Nephron (organoid): ENCODE data around the gene PPFIA4.

ENCODE experiments used
- H3K27ac Mint-ChIP-seq, 3 experiments: 2 replicates each; pipeline ENCODE4 v1.8.0; 2020; ENCODE audit warnings: mixed read lengths in 3 of 3, mild to moderate bottlenecking in 2 of 3, moderate library complexity in 1 of 3
- H3K27me3 Mint-ChIP-seq: 2 replicates; pipeline ENCODE4 v1.8.0; 2021; ENCODE audit warnings: low read depth, mild to moderate bottlenecking, moderate library complexity, mixed read lengths
- H3K36me3 Mint-ChIP-seq: 2 replicates; pipeline ENCODE4 v1.8.0; 2020; ENCODE audit warnings: low read depth, mixed read lengths
- H3K4me1 Mint-ChIP-seq: 2 replicates; pipeline ENCODE4 v1.8.0; 2020; ENCODE audit warnings: mixed read lengths
- H3K4me3 Mint-ChIP-seq, 3 experiments: 2 replicates each; pipeline ENCODE4 v1.8.0; 2020; ENCODE audit warnings: mild to moderate bottlenecking in 3 of 3, mixed read lengths in 3 of 3, moderate library complexity in 2 of 3
- H3K9me3 Mint-ChIP-seq: 2 replicates; pipeline ENCODE4 v1.8.0; 2020; ENCODE audit warnings: mixed read lengths
- TF ChIP-seq, protein P1 (sequence below), 3 experiments: fragments of 200-600 bp; sonication (generic); IDR thresholded peaks; one replicate each; pipeline ENCODE4 v1.5.0; 2021; ENCODE audit warnings: antibody characterized with exemption in 3 of 3; ENCODE audit not compliant: unreplicated experiment in 3 of 3

Gene PPFIA4

DNA sequence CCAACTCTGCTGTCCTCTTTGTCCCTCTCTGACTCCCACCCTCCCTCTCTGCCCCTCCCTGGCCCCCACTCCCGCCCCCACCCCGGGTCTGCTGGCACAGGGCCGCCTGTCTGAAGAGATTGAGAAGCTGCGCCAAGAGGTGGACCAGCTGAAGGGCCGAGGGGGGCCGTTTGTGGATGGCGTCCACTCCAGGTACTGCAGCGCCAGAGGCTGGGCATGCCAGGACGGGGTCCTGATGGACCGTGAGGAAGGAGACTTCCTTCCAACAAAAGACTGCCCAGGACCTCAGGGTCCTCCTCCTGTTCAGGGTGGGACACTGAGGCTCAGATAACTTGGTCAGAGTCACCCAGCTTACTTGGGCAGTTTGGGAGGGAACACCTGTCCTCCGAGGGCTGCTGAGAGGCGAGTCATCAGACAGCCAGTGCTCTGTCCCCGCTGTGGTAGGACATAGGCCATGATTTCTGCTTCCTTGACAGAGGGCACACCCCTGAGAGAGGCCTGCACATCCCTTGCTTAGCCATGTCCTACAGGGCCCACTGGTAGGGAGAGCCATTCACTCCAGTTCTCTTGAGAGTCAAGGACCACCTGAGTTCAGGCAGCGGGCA, 23.4 kb downstream of the PPFIA4 start:
- H3K27ac Mint-ChIP-seq, result no peak overlapping the region
- H3K9me3 Mint-ChIP-seq, result no peaks in the 10 kb centered on the region
- peaks cover 77% of the 10 kb centered on the region for H3K4me1 Mint-ChIP-seq
- peaks cover 26% of the 10 kb centered on the region for H3K36me3 Mint-ChIP-seq
- TF ChIP-seq, protein P1, sequence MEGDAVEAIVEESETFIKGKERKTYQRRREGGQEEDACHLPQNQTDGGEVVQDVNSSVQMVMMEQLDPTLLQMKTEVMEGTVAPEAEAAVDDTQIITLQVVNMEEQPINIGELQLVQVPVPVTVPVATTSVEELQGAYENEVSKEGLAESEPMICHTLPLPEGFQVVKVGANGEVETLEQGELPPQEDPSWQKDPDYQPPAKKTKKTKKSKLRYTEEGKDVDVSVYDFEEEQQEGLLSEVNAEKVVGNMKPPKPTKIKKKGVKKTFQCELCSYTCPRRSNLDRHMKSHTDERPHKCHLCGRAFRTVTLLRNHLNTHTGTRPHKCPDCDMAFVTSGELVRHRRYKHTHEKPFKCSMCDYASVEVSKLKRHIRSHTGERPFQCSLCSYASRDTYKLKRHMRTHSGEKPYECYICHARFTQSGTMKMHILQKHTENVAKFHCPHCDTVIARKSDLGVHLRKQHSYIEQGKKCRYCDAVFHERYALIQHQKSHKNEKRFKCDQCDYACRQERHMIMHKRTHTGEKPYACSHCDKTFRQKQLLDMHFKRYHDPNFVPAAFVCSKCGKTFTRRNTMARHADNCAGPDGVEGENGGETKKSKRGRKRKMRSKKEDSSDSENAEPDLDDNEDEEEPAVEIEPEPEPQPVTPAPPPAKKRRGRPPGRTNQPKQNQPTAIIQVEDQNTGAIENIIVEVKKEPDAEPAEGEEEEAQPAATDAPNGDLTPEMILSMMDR (IDR thresholded peaks at IDR 0.05; ENCODE audit: unreplicated experiment in 3 of 3), result no peak
- peaks cover 11% of the 10 kb centered on the region for H3K27me3 Mint-ChIP-seq
- H3K4me3 Mint-ChIP-seq, result no peak overlapping the region

DNA sequence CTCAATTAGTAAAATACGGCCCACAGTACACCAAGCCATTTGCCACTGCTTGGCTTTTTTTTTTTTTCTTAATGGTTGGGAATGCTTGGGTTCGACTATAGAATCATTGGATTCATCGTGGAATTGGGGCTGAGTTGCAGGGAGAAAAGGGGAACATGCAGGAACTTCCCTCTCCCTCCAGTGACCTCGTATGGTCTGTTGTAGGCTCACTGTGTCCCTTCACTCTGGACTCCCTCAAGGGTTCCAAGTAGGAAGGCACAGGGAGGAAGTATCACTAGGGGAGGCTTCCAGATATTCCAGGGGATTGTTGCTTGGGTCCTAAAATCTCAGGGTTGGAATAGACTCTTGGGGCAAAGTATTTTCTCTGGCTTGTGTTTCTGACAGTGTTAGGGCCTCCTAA, 24.5 kb downstream of the PPFIA4 start:
- peaks cover 11% of the 10 kb centered on the region for H3K27me3 Mint-ChIP-seq
- H3K27ac Mint-ChIP-seq, result peak overlapping the region in 2 of 3 experiments; percentile 67 to 68
- H3K9me3 Mint-ChIP-seq, result no peaks in the 10 kb centered on the region
- peak overlapping the region in 1 of 3 experiments; percentile 65 for H3K4me3 Mint-ChIP-seq
- peaks cover 23% of the 10 kb centered on the region for H3K36me3 Mint-ChIP-seq
- TF ChIP-seq, protein P1 (IDR thresholded peaks at IDR 0.05; ENCODE audit: unreplicated experiment in 3 of 3), result no peak
- H3K4me1 Mint-ChIP-seq, result peaks cover 76% of the 10 kb centered on the region

DNA sequence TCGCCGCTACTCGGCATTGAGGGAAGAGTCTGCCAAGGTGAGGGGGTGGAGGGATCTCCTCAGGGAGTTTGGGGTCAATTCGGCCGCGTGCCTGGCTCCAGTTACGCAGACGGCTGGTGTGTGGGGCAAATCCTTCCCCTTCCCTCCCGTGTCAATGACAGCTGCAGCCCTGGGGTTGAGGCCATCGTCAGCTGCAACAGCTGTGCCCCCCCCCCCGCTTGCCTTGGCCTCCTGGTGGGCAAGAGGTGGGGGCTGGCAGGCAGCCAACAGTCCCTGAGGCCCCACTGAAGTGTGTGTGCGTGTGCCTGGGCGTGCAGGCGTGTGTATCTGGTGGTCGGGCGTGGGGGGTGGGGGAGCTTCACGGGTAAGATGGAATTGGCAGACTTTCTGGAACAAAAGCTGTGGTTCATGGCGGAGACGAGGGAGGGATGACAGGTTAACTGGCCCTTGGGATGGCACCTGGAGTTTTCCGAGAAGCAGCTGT, 25.6 kb downstream of the PPFIA4 start:
- Mint-ChIP-seq H3K36me3 (peaks cover 23% of the 10 kb centered on the region), H3K4me1 (peaks cover 77% of the 10 kb centered on the region), H3K27me3 (peaks cover 11% of the 10 kb centered on the region), H3K4me3 (peak overlapping the region in 2 of 3 experiments; percentile 10 to 65), H3K9me3 (no peaks in the 10 kb centered on the region), H3K27ac (peak overlapping the region; percentile 67 to 76 (median 68))
- TF ChIP-seq, protein P1 (IDR thresholded peaks at IDR 0.05; ENCODE audit: unreplicated experiment in 3 of 3), result no peak

DNA sequence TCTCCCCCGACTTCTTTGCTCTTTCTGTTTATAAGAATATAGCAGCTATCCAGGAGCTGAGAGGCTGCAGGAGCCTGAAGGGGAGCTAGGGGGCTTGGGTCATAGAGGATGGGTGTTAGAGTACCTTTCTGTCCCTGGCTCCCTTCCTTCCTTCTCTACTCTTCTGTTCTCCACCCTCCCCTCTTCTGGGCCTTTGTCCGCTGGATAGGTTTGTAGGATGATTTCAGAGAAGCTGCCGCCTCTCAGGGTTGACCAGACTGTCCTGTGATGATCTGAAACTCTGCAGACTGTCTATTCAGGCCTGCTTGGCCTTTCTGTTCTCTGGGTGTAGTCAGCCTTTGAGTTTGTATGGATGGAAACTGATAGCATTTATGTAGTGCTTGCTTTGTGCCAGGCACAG, 26.3 kb downstream of the PPFIA4 start:
- TF ChIP-seq, protein P1 (IDR thresholded peaks at IDR 0.05; ENCODE audit: unreplicated experiment in 3 of 3), result no peak
- peaks cover 77% of the 10 kb centered on the region for H3K4me1 Mint-ChIP-seq

DNA sequence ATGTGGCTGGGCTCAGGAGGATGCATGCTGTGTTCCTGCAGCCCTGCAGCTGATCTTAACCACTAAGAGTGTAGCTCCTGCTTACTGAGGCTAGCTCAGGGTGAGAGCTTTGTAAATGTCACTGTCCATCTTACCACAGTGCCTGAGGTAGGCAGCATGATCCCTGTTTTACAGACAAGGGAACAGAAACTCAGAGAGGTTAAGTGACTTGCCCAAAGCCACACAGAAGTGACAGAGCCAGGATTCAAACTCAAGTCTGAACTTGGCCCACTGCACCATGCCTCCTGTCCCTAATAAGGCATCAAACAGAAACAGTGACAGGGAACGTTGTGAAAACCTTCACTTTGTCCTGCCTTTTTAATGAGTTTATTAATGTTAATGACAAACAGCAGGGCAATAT, 27.9 kb downstream of the PPFIA4 start:
- Mint-ChIP-seq H3K36me3 (peaks cover 12% of the 10 kb centered on the region), H3K27me3 (peaks cover 11% of the 10 kb centered on the region), H3K27ac (peak overlapping the region in 1 of 3 experiments; percentile 62), H3K4me1 (peaks cover 76% of the 10 kb centered on the region), H3K9me3 (no peaks in the 10 kb centered on the region), H3K4me3 (peak overlapping the region in 2 of 3 experiments; percentile 13 to 15)
- TF ChIP-seq, protein P1 (IDR thresholded peaks at IDR 0.05; ENCODE audit: unreplicated experiment in 3 of 3), result no peak

More for the DNA sequence above, 26.3 kb downstream of the PPFIA4 start:
- Mint-ChIP-seq H3K9me3 (no peaks in the 10 kb centered on the region), H3K36me3 (peaks cover 16% of the 10 kb centered on the region), H3K4me3 (peak overlapping the region in 2 of 3 experiments; percentile 57 to 65), H3K27me3 (peaks cover 11% of the 10 kb centered on the region), H3K27ac (peak overlapping the region; percentile 67 to 76 (median 68))

DNA sequence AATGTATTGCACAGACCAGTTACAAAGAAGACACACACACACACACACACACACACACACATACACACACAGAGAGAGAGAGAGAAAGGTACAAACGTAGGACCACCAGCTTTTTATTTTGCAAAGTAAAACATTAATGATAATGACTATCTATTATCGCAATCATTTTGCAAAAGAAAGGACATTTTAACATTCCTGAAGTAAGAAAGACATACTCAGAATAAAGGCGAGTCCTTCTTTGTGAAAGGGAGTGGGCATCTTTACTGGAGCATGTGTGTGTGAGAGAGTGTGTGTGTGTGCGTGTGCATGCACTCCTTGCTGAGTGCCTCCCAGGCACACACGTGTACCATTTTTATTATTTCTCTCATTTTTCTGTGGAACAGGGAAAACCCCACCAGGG, 28.4 kb downstream of the PPFIA4 start:
- peaks cover 17% of the 10 kb centered on the region for H3K36me3 Mint-ChIP-seq
- peak overlapping the region in 1 of 3 experiments; percentile 62 for H3K27ac Mint-ChIP-seq
- TF ChIP-seq, protein P1 (IDR thresholded peaks at IDR 0.05; ENCODE audit: unreplicated experiment in 3 of 3), result no peak
- peaks cover 80% of the 10 kb centered on the region for H3K4me1 Mint-ChIP-seq
- H3K4me3 Mint-ChIP-seq, result peak overlapping the region in 2 of 3 experiments; percentile 13 to 15
- H3K9me3 Mint-ChIP-seq, result no peaks in the 10 kb centered on the region
- H3K27me3 Mint-ChIP-seq, result peaks cover 11% of the 10 kb centered on the region
